ENCODE data around the gene LCK. TPM values are rescaled to one million over a fixed set of nuclear protein-coding genes. Genes with fewer than 3 reads are reported as not detected.
"Not testable (repeated sequence)": the region's sequence is repeated elsewhere in the genome, so short reads cannot be mapped to it uniquely, and the experiment has no call there.

LCK gene
- total RNA-seq, 1 donor from 2014 or later = under 0.01 TPM

GRCh38 chr1:32273391-32274208, 22.5 kb downstream of the LCK start:
- DNase-seq (ENCODE audit: low read depth in 2 of 2) = peak in 1 of 2 donors; percentile 19

DNA sequence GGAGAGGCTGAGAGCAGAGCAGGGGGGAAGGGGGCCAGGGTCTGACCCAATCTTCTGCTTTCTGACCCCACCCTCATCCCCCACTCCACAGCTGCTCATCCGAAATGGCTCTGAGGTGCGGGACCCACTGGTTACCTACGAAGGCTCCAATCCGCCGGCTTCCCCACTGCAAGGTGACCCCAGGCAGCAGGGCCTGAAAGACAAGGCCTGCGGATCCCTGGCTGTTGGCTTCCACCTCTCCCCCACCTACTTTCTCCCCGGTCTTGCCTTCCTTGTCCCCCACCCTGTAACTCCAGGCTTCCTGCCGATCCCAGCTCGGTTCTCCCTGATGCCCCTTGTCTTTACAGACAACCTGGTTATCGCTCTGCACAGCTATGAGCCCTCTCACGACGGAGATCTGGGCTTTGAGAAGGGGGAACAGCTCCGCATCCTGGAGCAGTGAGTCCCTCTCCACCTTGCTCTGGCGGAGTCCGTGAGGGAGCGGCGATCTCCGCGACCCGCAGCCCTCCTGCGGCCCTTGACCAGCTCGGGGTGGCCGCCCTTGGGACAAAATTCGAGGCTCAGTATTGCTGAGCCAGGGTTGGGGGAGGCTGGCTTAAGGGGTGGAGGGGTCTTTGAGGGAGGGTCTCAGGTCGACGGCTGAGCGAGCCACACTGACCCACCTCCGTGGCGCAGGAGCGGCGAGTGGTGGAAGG, 23.7 kb downstream of the LCK start:
- DNase-seq (ENCODE audit: low read depth in 2 of 2) = no peak

- no peak for DNase-seq (ENCODE audit: low read depth in 2 of 2)
Observed at GRCh38 chr1:32275424-32275823, 24.4 kb downstream of the LCK start.

DNA sequence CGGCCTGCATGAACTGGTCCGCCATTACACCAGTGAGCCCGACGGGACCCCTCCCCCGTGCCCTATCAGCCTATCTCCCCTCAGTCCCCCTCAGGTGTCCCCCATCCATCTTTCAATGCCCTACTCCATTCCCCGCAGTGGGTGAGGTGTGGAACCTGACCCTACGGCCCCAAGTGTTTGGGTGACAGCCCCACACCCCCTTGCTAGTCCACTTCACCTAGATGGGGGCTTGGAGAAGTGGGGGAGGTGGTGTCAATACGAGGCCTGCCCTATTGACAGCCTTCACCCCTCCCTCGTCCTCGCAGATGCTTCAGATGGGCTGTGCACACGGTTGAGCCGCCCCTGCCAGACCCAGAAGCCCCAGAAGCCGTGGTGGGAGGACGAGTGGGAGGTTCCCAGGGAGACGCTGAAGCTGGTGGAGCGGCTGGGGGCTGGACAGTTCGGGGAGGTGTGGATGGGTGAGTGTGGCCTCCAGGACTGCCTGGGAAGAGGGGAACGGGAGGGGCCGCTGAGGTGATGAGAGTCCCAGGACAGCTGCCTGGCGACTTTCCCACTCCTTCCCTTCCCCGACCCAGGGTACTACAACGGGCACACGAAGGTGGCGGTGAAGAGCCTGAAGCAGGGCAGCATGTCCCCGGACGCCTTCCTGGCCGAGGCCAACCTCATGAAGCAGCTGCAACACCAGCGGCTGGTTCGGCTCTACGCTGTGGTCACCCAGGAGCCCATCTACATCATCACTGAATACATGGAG, 25.1 kb downstream of the LCK start:
- DNase-seq (ENCODE audit: low read depth in 2 of 2) = no peak

GRCh38 chr1:32284777-32285176, 33.7 kb downstream of the LCK start:
- DNase-seq (ENCODE audit: low read depth in 2 of 2) = not testable (repeated sequence)

DNA sequence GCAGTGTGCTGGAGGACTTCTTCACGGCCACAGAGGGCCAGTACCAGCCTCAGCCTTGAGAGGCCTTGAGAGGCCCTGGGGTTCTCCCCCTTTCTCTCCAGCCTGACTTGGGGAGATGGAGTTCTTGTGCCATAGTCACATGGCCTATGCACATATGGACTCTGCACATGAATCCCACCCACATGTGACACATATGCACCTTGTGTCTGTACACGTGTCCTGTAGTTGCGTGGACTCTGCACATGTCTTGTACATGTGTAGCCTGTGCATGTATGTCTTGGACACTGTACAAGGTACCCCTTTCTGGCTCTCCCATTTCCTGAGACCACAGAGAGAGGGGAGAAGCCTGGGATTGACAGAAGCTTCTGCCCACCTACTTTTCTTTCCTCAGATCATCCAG, 34.6 kb downstream of the LCK start:
- no peak for DNase-seq (ENCODE audit: low read depth in 2 of 2)

- no peak for DNase-seq (ENCODE audit: low read depth in 2 of 2)
Observed at GRCh38 chr1:32286763-32287162, 35.7 kb downstream of the LCK start.

DNA sequence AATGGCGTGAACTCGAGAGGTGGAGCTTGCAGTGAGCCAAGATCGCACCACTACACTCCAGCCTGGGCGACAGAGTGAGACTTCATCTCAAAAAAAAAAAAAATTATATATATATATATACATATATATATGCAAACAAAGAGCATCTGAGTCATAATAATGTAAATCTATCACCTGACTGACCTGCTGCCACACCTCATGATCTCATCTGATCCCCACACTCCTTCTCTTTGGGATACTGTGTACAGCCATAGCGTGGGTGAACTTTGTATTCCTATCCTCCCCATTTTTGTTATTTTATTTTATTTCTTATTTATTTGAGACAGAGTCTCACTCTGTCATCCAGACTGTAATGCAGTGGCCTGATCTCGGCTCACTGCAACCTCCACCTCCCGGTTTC, 38.2 kb downstream of the LCK start:
- no peak for DNase-seq (ENCODE audit: low read depth in 2 of 2)

DNA sequence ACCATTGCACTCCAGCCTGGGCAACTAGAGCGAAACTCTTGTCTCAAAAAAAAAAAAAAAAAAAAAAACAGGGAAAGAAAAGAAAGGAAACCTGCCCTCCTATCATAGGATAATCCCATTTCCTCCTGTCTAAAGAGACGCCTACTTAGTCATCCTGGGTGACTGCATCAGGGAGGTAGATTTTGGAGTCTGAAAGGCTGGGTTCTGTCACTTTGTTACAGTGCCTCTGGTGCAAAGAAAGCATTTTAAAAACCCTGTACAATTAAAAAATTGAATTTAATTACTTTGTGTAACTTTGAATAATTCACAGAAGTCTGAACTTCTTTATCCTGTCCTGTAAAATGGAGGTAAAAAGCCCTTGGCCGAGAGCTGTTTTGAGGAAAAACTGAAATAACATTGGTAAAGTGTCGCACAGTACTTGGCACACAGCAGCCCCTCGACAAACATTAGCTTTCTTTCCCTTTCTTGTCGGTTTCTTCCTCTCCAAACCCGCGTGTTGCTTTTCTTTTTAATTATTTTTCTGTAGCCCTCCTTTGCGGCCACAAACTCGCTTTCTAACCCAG, 40.2 kb downstream of the LCK start:
- DNase-seq (ENCODE audit: low read depth in 2 of 2) = peak in 1 of 2 donors; percentile 46

GRCh38 chr1:32291708-32292538, 40.9 kb downstream of the LCK start, which contains the start of gene HDAC1:
Gene HDAC1 (plus strand): TSS chr1:32292083. CDS start chr1:32292170, 87 bp downstream.
- peak; percentile 91 to 93 for DNase-seq (ENCODE audit: low read depth in 2 of 2)

DNA sequence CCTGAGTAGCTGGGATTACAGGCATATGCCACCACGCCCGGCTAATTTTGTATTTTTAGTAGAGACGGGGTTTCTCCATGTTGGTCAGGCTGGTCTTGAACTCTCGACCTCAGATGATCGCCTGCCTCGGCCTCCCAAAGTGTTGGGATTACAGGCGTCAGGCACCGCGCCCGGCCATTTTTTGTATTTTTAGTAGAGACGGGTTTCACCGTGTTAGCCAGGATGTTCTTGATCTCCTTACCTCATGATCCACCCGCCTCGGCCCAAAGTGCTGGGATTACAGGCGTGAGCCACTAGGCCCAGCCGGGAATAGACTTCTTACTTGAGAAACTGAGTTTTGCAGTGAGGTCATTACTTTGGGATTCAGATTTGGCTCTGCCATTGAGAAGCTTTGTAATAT, 47.1 kb downstream of the LCK start:
- DNase-seq (ENCODE audit: low read depth in 2 of 2) = not testable (repeated sequence)

GRCh38 chr1:32299327-32299726, 48.3 kb downstream of the LCK start:
- no peak for DNase-seq (ENCODE audit: low read depth in 2 of 2)

GRCh38 chr1:32303358-32303757, 52.3 kb downstream of the LCK start:
- DNase-seq (ENCODE audit: low read depth in 2 of 2) = no peak

GRCh38 chr1:32303997-32304622, 53.0 kb downstream of the LCK start:
- DNase-seq (ENCODE audit: low read depth in 2 of 2) = no peak

DNA sequence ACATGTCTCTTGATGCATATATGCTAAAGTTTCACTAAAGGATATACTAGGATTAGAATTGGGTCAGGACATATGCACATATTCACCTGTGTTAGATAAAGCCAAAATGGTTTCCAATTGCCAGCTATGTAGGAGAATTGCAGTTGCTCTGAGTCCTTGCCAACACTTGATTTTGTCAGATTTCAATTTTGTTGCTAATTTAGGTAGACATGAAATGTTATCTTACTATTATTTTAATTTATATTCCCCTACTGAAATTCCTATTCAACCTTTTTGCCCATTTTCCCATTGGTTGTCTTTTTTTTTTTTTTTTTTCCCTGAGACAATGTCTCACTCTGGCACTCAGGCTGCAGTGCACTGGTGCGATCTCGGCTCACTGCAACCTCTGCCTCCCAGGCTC, 54.2 kb downstream of the LCK start:
- DNase-seq (ENCODE audit: low read depth in 2 of 2) = no peak

- no peak for DNase-seq (ENCODE audit: low read depth in 2 of 2)
Observed at GRCh38 chr1:32307324-32307723, 56.3 kb downstream of the LCK start.

GRCh38 chr1:32309960-32310359, 58.9 kb downstream of the LCK start:
- DNase-seq (ENCODE audit: low read depth in 2 of 2) = no peak

DNA sequence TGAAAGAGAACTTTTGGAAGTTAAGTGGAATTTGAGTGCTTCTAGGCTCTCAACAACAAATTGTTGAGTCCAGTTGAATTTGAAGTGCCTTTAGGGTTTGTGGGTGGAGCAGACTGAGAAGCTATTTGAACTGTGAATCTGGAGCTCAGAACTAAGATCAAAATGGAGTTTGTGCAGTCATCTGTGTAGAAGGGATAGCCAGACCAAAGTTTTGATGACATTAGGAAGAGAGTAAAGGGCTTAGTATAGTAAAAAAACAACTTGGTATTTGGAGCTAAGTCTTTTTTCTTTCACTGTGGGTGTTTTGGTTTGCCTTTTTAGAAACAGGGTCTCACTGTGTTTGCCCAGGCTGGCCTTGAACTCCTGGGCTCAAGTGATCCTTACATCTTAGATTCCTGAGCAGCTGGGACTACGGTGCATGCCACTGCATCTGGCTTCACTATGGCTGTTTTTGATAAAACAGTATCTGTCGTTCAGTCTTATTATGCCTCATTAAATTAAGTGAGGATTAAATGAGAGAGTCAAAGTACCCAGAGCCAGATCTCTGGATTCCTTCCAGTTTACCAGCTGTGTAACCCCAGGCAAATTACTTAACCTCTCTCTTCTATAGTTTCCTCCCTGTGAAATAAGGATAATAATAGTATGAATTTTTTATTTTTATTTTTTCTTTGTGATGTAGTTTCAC, 60.8 kb downstream of the LCK start:
- no peak for DNase-seq (ENCODE audit: low read depth in 2 of 2)

GRCh38 chr1:32316903-32317277, 65.8 kb downstream of the LCK start:
- no peak for DNase-seq (ENCODE audit: low read depth in 2 of 2)
